Nucleus accumbens (tissue), 56 donors: ENCODE data around the gene CARM1.
"Not testable (repeated sequence)": the region's sequence is repeated elsewhere in the genome, so short reads cannot be mapped to it uniquely, and the experiment has no call there.

Source experiments
- DNase-seq, 56 donors: peaks; one replicate each; lab custom pipeline; 2025; lab: John Stamatoyannopoulos, UW

CARM1 gene

DNA sequence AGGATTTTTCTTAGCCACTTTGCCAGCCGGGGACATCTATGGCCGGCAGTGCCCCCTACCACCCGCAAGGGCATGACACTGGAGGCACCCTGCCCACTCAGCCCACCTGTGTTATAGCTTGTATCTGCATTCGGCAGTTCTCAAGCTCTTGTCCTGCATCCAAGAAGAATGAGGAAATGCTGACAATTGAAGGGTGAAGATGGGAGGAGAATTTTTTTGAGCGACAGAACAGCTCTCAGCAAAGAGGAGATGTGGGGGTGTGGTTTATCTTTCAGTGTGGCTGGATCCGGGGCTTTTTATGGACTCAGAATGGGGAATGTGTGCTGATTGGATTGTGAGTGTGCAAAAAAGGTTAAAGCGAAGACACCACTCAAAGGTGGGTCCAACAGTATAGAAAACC, 28.6 kb upstream of the CARM1 start:
- DNase-seq: no peak

- no peak for DNase-seq
Measured at GRCh38 chr19:10846500-10847202, 24.7 kb upstream of the CARM1 start.

GRCh38 chr19:10848230-10848856, 23.0 kb upstream of the CARM1 start, which contains the start of gene C19orf38:
Gene C19orf38 (plus strand): TSS chr19:10848415. CDS start chr19:10848509, 94 bp downstream.
- DNase-seq: peak in 1 of 56 donors; percentile 26

DNA sequence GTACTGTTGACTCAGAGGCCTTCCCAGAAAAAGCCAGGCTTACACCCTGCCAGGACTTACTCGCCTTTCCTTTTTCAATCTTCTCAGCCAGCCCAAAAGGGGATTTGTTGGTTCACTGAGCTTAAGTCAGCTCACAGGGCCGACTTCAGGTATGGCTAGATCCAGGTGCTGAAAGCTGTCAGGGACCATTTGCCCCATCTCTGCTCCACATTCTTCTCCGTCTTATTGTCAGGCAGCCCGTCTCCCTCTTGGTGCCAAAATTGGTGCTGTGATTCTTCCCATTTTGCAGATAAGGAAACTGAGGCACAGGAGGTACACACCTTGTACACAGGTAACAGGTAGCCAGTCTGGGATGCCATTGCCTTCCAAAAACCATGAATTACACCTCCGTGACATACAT, 20.7 kb upstream of the CARM1 start:
- DNase-seq: no peak

DNA sequence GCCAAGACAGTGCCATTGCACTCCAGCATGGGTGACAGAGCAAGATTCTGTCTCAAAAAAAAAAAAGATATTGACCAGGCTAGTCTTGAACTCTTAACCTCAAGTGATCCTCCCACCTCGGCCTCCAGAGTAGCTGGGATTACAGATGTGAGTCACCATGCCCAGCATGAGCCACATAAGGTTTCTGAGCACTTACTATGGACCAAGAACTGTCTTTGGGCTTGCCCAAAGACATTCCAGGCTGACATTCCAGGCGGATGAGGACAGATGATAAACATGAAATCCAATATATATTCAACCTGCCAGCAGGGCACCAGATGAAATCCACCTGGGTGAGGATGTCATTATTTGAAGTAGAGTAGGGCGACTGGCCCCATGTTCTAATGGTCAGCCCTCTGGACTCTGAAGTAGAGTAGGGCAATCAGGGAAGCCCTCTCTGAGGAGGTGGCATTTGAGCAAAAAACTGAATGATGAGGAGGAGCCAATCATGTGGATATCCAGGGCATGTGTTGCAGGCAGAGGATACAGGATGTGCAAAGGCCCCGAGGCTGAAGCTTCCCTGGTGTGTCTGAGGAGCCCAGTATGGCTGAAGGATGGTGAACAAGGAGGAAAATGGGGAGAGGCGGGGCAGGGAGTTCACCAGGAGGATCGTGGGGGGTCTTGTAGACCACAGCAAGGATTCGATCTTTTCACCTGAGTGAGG, 19.1 kb upstream of the CARM1 start:
- DNase-seq: no peak

DNA sequence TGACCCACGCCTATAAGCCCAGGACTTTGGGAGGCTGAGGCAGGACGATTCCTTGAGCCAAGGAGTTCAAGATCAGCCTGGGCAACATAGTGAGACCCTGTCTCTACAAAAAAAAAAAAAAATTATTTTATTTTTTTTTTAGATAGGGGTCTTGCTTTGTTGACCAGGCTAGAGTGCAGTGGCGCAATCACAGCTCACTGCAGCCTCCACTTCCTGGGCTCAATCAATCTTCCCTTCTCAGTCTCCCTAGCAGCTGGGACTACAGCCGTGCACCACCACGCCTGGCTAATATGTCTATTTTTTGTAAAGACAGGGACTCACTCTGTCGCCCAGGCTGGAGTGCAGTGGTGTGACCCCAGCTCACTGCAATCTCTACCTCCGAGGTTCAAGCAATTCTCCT, 18.4 kb upstream of the CARM1 start:
- no peak for DNase-seq

GRCh38 chr19:10854350-10855089, 16.8 kb upstream of the CARM1 start:
- DNase-seq: no peak

- no peak for DNase-seq
Measured at GRCh38 chr19:10855879-10856522, 15.4 kb upstream of the CARM1 start.

DNA sequence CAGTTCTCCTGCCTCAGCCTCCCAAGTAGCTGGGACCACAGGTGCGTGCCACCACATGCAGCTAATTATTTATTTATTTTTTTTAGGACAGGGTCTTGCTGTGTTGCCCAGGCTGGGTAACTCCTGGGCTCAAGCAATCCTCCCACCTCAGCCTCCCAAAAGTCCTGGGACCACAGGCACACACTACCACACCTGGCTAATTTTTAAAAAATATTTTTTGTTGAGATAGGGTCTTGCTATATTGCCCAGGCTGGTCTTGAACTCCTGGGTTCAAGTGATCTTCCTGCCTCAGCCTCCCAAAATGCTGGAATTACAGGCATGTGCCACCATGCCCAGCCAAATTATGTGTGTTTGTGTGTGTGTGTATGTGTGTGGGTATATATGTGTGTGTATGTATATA, 14.5 kb upstream of the CARM1 start:
- DNase-seq: not testable (repeated sequence)

DNA sequence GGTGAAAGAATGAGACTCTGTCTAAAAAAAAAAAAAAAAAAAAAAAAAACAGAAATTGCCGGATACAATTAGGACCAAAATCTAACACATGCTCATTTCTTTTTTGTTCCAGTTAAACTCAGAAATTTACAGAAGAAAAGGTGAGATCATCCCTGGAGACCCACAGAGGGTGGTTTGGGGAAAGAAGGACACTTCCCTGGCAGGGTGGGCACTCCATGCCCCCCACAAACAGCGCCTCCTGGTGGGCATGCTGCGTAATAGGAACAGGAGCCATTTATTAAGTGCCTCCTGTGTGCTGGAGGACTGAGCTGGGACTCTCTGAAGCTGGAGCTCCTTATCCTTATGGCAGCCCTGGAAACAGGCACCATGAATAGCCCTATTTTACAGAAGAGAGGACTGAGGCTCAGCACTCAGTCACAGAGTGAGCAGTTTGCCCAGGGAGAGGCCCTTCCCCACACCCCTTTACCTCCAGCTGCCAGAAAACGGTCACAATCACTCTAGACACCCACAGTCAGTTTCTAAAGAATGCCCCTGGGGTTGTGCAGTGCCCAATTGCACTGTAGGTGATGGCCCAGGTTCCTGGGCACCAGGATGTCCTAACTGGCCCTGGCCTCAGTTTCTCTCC, 13.0 kb upstream of the CARM1 start:
- no peak for DNase-seq

DNA sequence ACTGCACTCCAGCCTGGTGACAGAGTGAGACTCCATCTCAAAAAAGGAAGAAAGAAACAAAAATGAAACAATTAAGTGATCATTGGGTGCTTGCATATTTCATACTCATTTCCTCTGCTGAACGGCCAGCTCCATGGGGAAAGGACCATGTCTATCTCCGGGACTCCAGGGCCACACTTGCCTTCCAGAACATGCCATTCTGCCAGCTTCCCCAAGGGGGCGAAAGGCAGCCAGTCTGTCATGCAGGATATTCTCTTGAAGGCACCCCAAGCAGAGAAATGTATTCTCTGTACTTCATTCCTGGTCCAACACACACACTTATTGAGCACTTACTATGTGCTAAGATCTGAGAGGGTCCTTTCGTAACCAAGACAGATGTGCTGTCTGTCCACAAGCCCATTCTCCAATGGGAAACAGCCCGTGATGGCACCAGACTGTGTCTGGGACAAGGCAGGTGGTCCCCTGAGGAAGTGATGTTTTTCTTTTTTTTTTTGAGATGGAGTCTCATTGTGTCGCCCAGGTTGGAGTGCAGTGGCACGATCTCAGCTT, 10.2 kb upstream of the CARM1 start:
- no peak for DNase-seq

- DNase-seq: no peak
Measured at GRCh38 chr19:10862561-10863106, 8.7 kb upstream of the CARM1 start.

GRCh38 chr19:10863107-10863717, 8.1 kb upstream of the CARM1 start:
- peak in 1 of 56 donors; percentile 6 for DNase-seq

DNA sequence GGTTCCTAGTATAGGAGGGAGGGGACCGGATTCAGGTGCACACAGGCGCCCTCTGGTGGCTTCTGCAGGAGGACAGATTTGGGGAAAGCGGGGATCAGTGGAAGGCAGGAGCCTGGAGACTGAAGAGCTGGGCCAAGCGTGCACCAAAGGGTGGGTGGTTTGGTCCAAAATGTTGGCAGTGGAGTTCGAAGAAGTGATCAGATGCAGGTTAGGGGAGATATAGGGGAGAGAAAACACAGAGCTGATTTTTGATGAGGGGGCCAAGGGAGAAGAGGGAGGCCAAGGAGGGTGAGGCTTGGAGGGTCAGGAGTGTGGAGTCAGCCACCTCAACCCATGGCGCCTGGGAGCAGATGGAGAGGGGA, 6.8 kb upstream of the CARM1 start:
- peak in 53 of 56 donors; percentile 14 to 92 (median 63) for DNase-seq

DNA sequence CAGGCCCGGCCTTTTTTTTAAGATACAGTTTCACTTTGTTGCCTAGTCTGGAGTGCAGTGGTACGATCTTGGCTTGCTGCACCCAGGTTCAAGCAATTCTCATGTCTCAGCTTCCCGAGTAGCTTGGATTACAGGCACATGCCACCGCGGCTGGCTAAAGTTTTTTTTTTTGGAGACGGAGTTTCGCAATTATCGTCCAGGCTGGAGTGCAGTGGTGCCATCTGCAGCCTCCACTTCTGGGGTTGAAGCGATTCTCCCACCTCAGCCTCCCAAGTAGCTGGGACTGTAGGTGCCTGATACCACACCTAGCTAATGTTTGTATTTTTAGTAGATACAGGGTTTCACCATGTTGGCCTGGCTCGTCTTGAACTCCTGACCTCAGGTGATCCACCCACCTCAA, 4.9 kb upstream of the CARM1 start:
- no peak for DNase-seq

DNA sequence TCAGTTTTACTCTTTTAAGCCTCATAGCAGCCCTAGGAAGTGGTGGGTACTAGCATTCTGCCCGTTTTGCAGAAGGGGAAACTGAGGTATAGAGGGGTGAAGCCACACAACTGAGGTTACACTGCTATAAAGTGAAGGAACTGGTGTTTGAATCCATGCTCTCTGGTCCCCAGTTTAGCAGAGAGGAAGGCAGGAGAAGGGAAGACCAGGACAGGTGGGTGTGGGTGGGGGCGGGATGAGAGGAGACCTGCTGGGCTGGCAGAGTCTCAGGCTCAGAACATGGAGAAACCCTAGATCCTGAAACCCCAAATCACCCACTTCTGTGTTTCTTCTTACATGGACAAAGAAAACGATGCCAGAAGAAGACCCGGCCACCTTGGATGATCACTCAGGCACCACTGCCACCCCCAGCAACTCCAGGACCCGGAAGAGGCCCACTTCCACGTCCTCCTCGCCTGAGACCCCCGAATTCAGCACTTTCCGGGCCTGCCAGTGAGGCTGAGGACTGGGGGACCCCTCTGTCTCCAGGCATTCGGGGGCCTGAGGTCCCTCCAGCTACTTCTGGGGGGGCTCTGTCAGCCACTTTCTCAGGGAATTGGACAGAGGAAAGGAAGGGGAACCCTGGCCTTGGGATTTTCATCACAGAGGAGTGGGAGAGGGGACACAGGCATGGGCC, 2.3 kb upstream of the CARM1 start:
- no peak for DNase-seq

GRCh38 chr19:10869872-10870311, 1.5 kb upstream of the CARM1 start:
- DNase-seq: not testable (repeated sequence)

GRCh38 chr19:10870501-10870954, 825 bp upstream of the CARM1 start:
- DNase-seq: no peak
